A549 (cell line): Measurements from ENCODE around the gene TMEM88. TPM values are rescaled to one million over a fixed set of nuclear protein-coding genes. Genes with fewer than 3 reads are reported as not detected.
A peak's percentile ranks its signal among the peaks of the same experiment; 100 is the strongest.

ENCODE experiments used
- ATAC-seq, 2 experiments: fragments of 200-7000 bp in 1 of 2; fragments of >200 bp in 1 of 2; cut with Nextera tagmentation in 1 of 2; cut with Tn5 transposase in 1 of 2; 3 replicates each; pipeline versions ENCODE4 v1.8.0 to v1.9.1; 2018 to 2020; ENCODE audit warnings: mild to moderate bottlenecking in 1 of 2, moderate library complexity in 1 of 2
- CTCF ChIA-PET: fragments of 300-600 bp; sonication (Branson Sonifier 250); formaldehyde crosslinking; extraction: SDS; loops from one replicate; lab custom pipeline; 2021; ENCODE audit warnings: antibody characterized with exemption, inconsistent platforms; lab: Yijun Ruan, JAX
- POLR2A ChIA-PET: fragments of 350-600 bp; formaldehyde crosslinking; extraction: SDS; loops from one replicate; lab custom pipeline; 2021; ENCODE audit warnings: antibody characterized with exemption, inconsistent platforms; lab: Yijun Ruan, JAX
- DNase-seq, 2 experiments: peaks; one replicate each; pipeline versions ENCODE4 v3.0.0 to v3.0.0-alpha.2; 2011 to 2016; ENCODE audit warnings: low read depth in 1 of 2, low spot score in 1 of 2
- FAIRE-seq: peaks from 2 replicates; lab custom pipeline; 2011; peaks lifted over from hg19 to GRCh38; lab: Jason Lieb, UNC
- H3K27ac ChIP-seq, 2 experiments: fragments of >200 bp; sonication (Bioruptor Twin); formaldehyde crosslinking; 3 replicates each; pipeline ENCODE4 v1.5.1; 2016 to 2017
- H3K4me1 ChIP-seq: fragments of >200 bp; sonication (Bioruptor Twin); formaldehyde crosslinking; 3 replicates; pipeline ENCODE4 v1.6.1; 2016
- H3K4me2 ChIP-seq: fragments of >200 bp; sonication (Bioruptor Twin); formaldehyde crosslinking; 3 replicates; pipeline ENCODE4 v1.6.1; 2016
- H3K4me3 ChIP-seq: fragments of >200 bp; sonication (Bioruptor Twin); formaldehyde crosslinking; 3 replicates; pipeline ENCODE4 v1.5.1; 2016
- H3K9me3 ChIP-seq: fragments of >200 bp; sonication (Bioruptor Twin); formaldehyde crosslinking; 3 replicates; pipeline ENCODE4 v1.6.1; 2016
- ATOH8 ChIP-seq: fragments of 250-450 bp; sonication (Bioruptor Pico); IDR thresholded peaks from 2 replicates; pipeline ENCODE4 v1.5.0; 2020; ENCODE audit warnings: low read depth, mild to moderate bottlenecking, moderate library complexity
- BCL3 ChIP-seq: fragments of >200 bp; sonication (Bioruptor Twin); formaldehyde crosslinking; IDR thresholded peaks from 3 replicates; pipeline ENCODE4 v1.6.1; 2016
- CBX2 ChIP-seq: fragments of 200-600 bp; sonication (generic); IDR thresholded peaks from 2 replicates; pipeline ENCODE4 v1.6.1; 2016; ENCODE audit warnings: low read depth, mild to moderate bottlenecking, borderline replicate concordance
- CEBPB ChIP-seq, 2 experiments: fragments of >200 bp in 1 of 2; sonication (Bioruptor Twin) in 1 of 2; formaldehyde crosslinking in 1 of 2; IDR thresholded peaks; 2 replicates each; pipeline ENCODE4 v1.6.1; 2012 to 2016
- CHD2 ChIP-seq: fragments of 150-350 bp; IDR thresholded peaks from 2 replicates; pipeline ENCODE4 v1.6.1; 2014; ENCODE audit warnings: low read length; ENCODE audit not compliant: partially characterized antibody
- E2F6 ChIP-seq: IDR thresholded peaks from 2 replicates; pipeline ENCODE4 v1.6.1; 2012; ENCODE audit warnings: low read depth, borderline replicate concordance
- ESRRA ChIP-seq: fragments of 150-350 bp; IDR thresholded peaks from 2 replicates; pipeline ENCODE4 v1.6.1; 2014; ENCODE audit warnings: mild to moderate bottlenecking, low read length, borderline replicate concordance
- GATA3 ChIP-seq: IDR thresholded peaks from 2 replicates; pipeline ENCODE4 v1.6.1; 2012; ENCODE audit warnings: borderline replicate concordance
- HOXA7 ChIP-seq: fragments of 250-450 bp; sonication (Bioruptor Pico); IDR thresholded peaks from 2 replicates; pipeline ENCODE4 v1.5.0; 2020; ENCODE audit warnings: mild to moderate bottlenecking, moderate library complexity
- JUN ChIP-seq, 2 experiments: fragments of >200 bp; sonication (Bioruptor Twin); formaldehyde crosslinking; IDR thresholded peaks; 2 replicates in 1 of 2; 3 replicates in 1 of 2; pipeline ENCODE4 v1.6.1; 2016 to 2017
- MAX ChIP-seq: IDR thresholded peaks from 2 replicates; pipeline ENCODE4 v1.6.1; 2012
- MAZ ChIP-seq: fragments of 150-350 bp; IDR thresholded peaks from 2 replicates; pipeline ENCODE4 v1.6.1; 2014; ENCODE audit warnings: antibody characterized with exemption, low read depth, low read length, borderline replicate concordance
- NFE2L2 ChIP-seq: fragments of 150-350 bp; conservative IDR thresholded peaks from 2 replicates; pipeline ENCODE4 v1.6.1; 2014; ENCODE audit warnings: low read length
- NPAS2 ChIP-seq: fragments of 250-450 bp; sonication (Bioruptor Pico); IDR thresholded peaks from 2 replicates; pipeline ENCODE4 v1.8.0; 2022; ENCODE audit warnings: mild to moderate bottlenecking, moderate library complexity, borderline replicate concordance
- PBX3 ChIP-seq: IDR thresholded peaks from 2 replicates; pipeline ENCODE4 v1.6.1; 2012
- POLR2A ChIP-seq: IDR thresholded peaks from 2 replicates; pipeline ENCODE4 v1.6.1; 2012; ENCODE audit warnings: mild to moderate bottlenecking, low read length
- RAD21 ChIP-seq, 2 experiments: fragments of >200 bp in 1 of 2; sonication (Bioruptor Twin) in 1 of 2; formaldehyde crosslinking in 1 of 2; IDR thresholded peaks in 1 of 2; conservative IDR thresholded peaks in 1 of 2; 2 replicates in 1 of 2; 3 replicates in 1 of 2; pipeline ENCODE4 v1.6.1; 2012 to 2018; ENCODE audit warnings: inconsistent platforms in 1 of 2
- RARB ChIP-seq: fragments of 250-450 bp; sonication (Bioruptor Pico); IDR thresholded peaks from 2 replicates; pipeline ENCODE4 v1.8.0; 2021; ENCODE audit warnings: mild to moderate bottlenecking, moderate library complexity
- ZFP36 ChIP-seq: fragments of 450-650 bp; IDR thresholded peaks from 2 replicates; pipeline ENCODE4 v1.6.1; 2014; ENCODE audit warnings: borderline replicate concordance; ENCODE audit not compliant: partially characterized antibody
- ZNF302 ChIP-seq: fragments of 250-450 bp; sonication (Bioruptor Pico); IDR thresholded peaks from 2 replicates; pipeline ENCODE4 v1.9.0; 2021; ENCODE audit warnings: inconsistent platforms, mild to moderate bottlenecking, moderate library complexity
- WGBS: methylation state at CpG from one replicate; pipeline ENCODE4 v1.1.6; 2017; ENCODE audit errors: missing lambda C conversion rate; 5-methylcytosine and 5-hydroxymethylcytosine counted together
- polyA plus RNA-seq, 4 experiments: library from polyadenylated mRNA; depleted of rRNA in 3 of 4; stranded (reverse); fragments of >200 nt; fragmentation: RNase III in 1 of 4; extraction: RNeasy Plus Mini Kit Qiagen cat#74134 plus additional on column Dnase treatment in 1 of 4; gene quantifications; 2 replicates in 3 of 4; 3 replicates in 1 of 4; pipeline ENCODE4 v1.2.3, GENCODE V29; 2011 to 2017

Gene TMEM88
- polyA plus RNA-seq, 2 of the 4 experiments (the other 2 are of a cell fraction) = 0.17 to 0.48 TPM

GRCh38 chr17:7887038-7887481 lies 32.2 kb downstream of the TMEM88 start:
- WGBS = 3% methylated on average over 8 of the region's 8 CpGs
- no peak for FAIRE-seq
- CTCF ChIA-PET = interaction anchor here (1.3 to 1.4 kb wide), 2 partner anchors 14 to 26 kb away, joined by 3 to 5 read pairs; no protein-coding TSS in a partner anchor
- TF ChIP-seq HOXA7 (0 out of 2 replicates have a peak, but pooled peaks have one; percentile 83), NPAS2 (no peak), ATOH8 (0 out of 2 replicates have a peak, but pooled peaks have one; percentile 21), NFE2L2 (no peak), RAD21 (conservative IDR thresholded peaks at IDR 0.05 in 1 of 2, IDR thresholded peaks at IDR 0.05 in 1 of 2) (0 out of 5 replicates have a peak, but pooled peaks of 1 of the 2 experiments have one; percentile 2), RARB (CRISPR knock-in tag) (no peak), ZFP36 (no peak), ZNF302 (CRISPR knock-in tag) (no peak), CHD2 (peak; percentile 75), MAZ (no peak), CEBPB (IDR thresholded peaks at IDR 0.05) (no peak)
- TF ChIP-seq, all 56 proteins: peak for 4
- Histone ChIP-seq H3K9me3 (no peaks in the 10 kb centered on the region), H3K4me3 (peak overlapping the region; percentile 70), H3K4me1 (peaks cover 38% of the 10 kb centered on the region), H3K4me2 (peak overlapping the region; percentile 92), H3K27ac (peak overlapping the region; percentile 98)
- POLR2A ChIA-PET = no interaction called here
- no peak for DNase-seq
- peak; percentile 4 to 14; a peak in 5 of 6 replicates for ATAC-seq

GRCh38 chr17:7887482-7888183 lies 32.8 kb downstream of the TMEM88 start:
- Histone ChIP-seq H3K4me2 (peak overlapping the region; percentile 92), H3K27ac (peak overlapping the region; percentile 98), H3K4me3 (peak overlapping the region; percentile 70), H3K9me3 (no peaks in the 10 kb centered on the region), H3K4me1 (peaks cover 35% of the 10 kb centered on the region)
- TF ChIP-seq CEBPB (IDR thresholded peaks at IDR 0.05) (peak in 1 of 2 experiments; percentile 3; a peak in 1 of 4 replicates), BCL3 (peak; percentile 9; the same call in 1 of the 3 replicates), JUN (IDR thresholded peaks at IDR 0.05) (peak in 1 of 2 experiments; percentile 66; a peak in 2 of 5 replicates), ESRRA (no peak), POLR2A (peak; percentile 75), PBX3 (no peak), RAD21 (conservative IDR thresholded peaks at IDR 0.05 in 1 of 2, IDR thresholded peaks at IDR 0.05 in 1 of 2) (0 out of 5 replicates have a peak, but pooled peaks of 1 of the 2 experiments have one; percentile 0), CBX2 (no peak), GATA3 (peak; percentile 96), MAX (peak; percentile 63), E2F6 (peak; percentile 42; the same call in 1 of the 2 replicates)
- WGBS = under 1% methylated on average over 33 of the region's 35 CpGs
- FAIRE-seq (peak; percentile 97), DNase-seq (peak; percentile 96 to 98), ATAC-seq (peak; percentile 70 to 89)
- ChIA-PET CTCF (interaction anchor here (1.9 to 2.2 kb wide), 3 partner anchors 15 to 26 kb away, joined by 6 to 9 read pairs (median 9); no protein-coding TSS in a partner anchor), POLR2A (no interaction called here)
